Activated CD8-positive, alpha-beta memory T cell treated with anti-CD3 and anti-CD28 coated beads, Interleukin-2, amount 10 ng/mL, durations not matched to agents 7 days and 5 days (primary cell): ENCODE data around the gene SLC35F1. TPM values are rescaled to one million over a fixed set of nuclear protein-coding genes. Genes with fewer than 3 reads are reported as not detected.
"Not testable (repeated sequence)": the region's sequence is repeated elsewhere in the genome, so short reads cannot be mapped to it uniquely, and the experiment has no call there.

Source experiments
- ATAC-seq: fragments of 150-1000 bp; cut with Tn5 transposase; one replicate; pipeline ENCODE4 v1.10.0; 2021; ENCODE audit warnings: moderate library complexity
- CTCF ChIA-PET: fragments of 350-600 bp; sonication (Branson Sonifier 250); formaldehyde crosslinking; loops from one replicate; lab custom pipeline; 2021; ENCODE audit warnings: antibody characterized with exemption; lab: Charles Lee
- DNase-seq: peaks from one replicate; pipeline ENCODE4 v3.0.0-alpha.2; 2020
- H3K27ac Mint-ChIP-seq: one replicate; pipeline ENCODE4 v1.8.0; 2021; ENCODE audit warnings: mild to moderate bottlenecking, mixed read lengths
- H3K27me3 Mint-ChIP-seq: one replicate; pipeline ENCODE4 v1.8.0; 2021; ENCODE audit warnings: mixed read lengths
- H3K36me3 Mint-ChIP-seq: one replicate; pipeline ENCODE4 v1.8.0; 2021; ENCODE audit warnings: mild to moderate bottlenecking, mixed read lengths
- H3K4me1 Mint-ChIP-seq: one replicate; pipeline ENCODE4 v1.8.0; 2021; ENCODE audit warnings: mixed read lengths
- H3K4me3 Mint-ChIP-seq: one replicate; pipeline ENCODE4 v1.8.0; 2021; ENCODE audit warnings: mild to moderate bottlenecking, moderate library complexity, mixed read lengths
- H3K9me3 Mint-ChIP-seq: one replicate; pipeline ENCODE4 v1.8.0; 2022; ENCODE audit warnings: low read depth, mixed read lengths
- total RNA-seq, 2 experiments: library from RNA; stranded (reverse); gene quantifications; one replicate each; pipeline ENCODE4 v1.2.3, GENCODE V29; 2021

Gene SLC35F1
- total RNA-seq, 2 experiments from 2014 or later = not detected

DNA sequence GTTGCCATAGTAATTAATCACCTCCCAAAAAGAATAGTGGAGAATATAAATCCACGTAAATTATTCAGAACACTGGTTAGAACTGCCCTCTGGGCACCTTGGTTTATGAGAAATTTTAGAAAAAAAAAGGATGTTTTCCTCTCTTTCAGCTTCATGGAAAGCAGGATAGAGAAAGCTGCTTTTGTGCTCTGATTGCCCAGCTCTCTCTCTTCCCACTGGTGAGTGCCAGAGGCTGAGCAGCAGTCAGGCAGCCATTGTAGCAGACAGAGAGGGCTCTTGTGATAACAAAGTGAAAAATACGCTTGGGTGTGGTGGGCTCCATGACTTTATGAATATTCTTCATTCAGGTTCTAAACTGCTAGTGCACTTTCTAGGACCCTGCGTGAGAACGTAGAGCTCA, 26.4 kb downstream of the SLC35F1 start:
- no peaks in the 10 kb centered on the region for H3K4me1 Mint-ChIP-seq
- H3K9me3 Mint-ChIP-seq = peaks cover 9% of the 10 kb centered on the region
- DNase-seq = no peak
- H3K27me3 Mint-ChIP-seq = peaks cover 2% of the 10 kb centered on the region
- CTCF ChIA-PET = no interaction called here
- no peak overlapping the region for H3K4me3 Mint-ChIP-seq
- H3K36me3 Mint-ChIP-seq = no peaks in the 10 kb centered on the region
- H3K27ac Mint-ChIP-seq = no peak overlapping the region
- no peak for ATAC-seq

DNA sequence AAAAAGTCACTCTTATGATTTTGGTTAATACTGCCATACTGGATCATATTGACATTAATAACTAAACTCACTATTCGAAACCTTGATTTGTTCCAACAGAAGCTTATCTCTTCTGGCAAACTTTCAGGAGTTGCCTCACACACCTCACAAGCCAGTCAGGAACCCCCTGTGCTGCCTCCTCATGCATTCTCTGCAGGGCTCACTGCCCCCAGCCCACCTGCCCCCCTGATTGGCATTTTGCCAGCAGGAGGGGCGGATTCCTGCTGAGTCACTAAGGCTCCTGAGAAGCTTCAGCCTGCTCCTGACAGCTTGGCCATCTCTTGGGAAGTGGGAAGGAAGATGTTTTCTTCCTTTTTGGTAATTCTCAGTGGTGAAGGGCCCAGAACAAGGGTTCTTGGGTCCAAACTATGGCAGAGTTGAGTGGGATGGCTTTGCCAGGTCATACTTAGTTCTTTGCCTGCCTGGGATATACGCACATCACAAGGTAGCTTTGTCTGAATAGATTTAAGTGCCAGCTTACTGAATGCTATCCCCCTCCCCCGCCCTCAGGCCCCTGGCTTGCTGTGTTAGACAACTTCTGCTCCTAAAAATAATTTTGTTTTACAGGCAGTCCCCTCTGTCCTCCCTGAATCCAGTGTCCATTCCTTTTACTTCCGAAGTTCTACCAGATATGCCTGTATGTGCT, 31.4 kb downstream of the SLC35F1 start:
- CTCF ChIA-PET = no interaction called here
- Mint-ChIP-seq H3K4me3 (no peak overlapping the region), H3K4me1 (no peaks in the 10 kb centered on the region), H3K9me3 (no peaks in the 10 kb centered on the region), H3K36me3 (no peaks in the 10 kb centered on the region), H3K27ac (no peak overlapping the region), H3K27me3 (peaks cover 4% of the 10 kb centered on the region)
- DNase-seq (no peak), ATAC-seq (no peak)

DNA sequence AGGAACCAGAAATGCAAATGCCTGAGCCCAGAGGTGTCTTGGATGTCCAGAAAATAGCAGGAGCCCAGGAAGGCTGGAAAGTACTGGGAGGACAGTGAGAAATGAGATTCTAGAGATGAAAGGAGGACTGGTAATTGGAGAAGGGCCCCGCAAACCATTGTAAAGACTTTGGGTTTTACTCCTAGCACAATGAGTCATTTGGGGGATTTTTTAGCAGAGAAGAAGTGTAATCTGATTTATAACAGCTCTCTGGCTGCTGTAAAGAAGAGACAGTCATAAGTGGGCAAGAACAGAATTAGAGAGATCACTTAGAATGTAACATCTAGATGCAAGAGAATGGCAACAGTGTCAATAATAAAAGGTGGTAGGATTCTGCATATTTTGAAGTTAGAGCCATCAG, 40.2 kb downstream of the SLC35F1 start:
- Mint-ChIP-seq H3K36me3 (no peaks in the 10 kb centered on the region), H3K9me3 (no peaks in the 10 kb centered on the region), H3K4me3 (no peak overlapping the region), H3K27ac (no peak overlapping the region), H3K27me3 (no peaks in the 10 kb centered on the region), H3K4me1 (no peaks in the 10 kb centered on the region)
- ATAC-seq (no peak), DNase-seq (no peak)
- CTCF ChIA-PET = no interaction called here

DNA sequence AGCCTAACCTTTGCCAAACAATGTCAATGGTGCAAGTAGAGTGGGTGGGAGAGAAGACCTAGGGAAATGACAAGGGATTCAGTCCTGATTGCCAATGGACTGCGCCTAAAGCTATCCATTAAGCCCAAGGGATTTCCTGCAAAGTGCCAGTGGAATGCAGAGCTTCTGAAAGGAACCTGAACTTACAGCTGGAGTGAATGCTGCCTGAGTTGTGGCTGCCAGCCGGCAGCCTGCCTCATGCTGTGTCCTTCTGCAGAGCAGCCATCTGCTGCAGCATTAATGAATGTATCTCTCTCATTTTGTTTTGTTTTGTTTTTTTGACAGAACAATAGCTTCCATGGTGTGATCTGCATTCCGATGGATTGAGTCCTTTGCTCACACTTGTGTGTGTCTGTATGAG, 44.7 kb downstream of the SLC35F1 start:
- ATAC-seq (no peak), DNase-seq (no peak)
- CTCF ChIA-PET = no interaction called here
- Mint-ChIP-seq H3K27ac (no peak overlapping the region), H3K4me1 (no peaks in the 10 kb centered on the region), H3K36me3 (no peaks in the 10 kb centered on the region), H3K27me3 (no peaks in the 10 kb centered on the region), H3K4me3 (no peak overlapping the region), H3K9me3 (no peaks in the 10 kb centered on the region)

DNA sequence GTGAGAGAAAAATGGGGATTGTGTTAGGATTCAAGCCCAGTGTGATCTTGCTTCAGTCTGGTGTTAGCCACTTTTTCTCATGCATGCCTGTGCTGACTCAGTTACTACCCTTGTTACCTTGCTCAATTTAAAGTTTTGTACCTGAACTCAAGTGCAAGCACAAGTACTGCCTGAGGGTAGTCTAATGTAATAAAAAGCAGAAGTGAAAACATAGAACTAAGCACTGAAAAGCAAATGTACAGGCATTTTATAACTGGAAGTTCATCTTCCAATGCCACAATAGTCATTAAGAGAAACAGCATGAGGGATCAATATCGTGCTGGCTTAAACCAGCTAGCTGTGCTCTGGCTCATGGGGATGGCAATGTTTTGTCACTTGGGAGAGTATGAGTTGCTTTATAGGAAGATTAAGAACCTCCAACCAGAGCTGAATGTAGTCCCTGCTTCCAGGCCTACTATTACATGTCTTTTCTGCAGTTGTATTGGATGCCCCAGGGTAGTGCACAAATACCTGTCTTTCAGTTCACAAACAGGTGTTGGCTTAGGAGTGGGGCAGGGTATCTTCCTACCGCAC, 48.7 kb downstream of the SLC35F1 start:
- no peaks in the 10 kb centered on the region for H3K9me3 Mint-ChIP-seq
- no peaks in the 10 kb centered on the region for H3K27me3 Mint-ChIP-seq
- no peaks in the 10 kb centered on the region for H3K4me1 Mint-ChIP-seq
- DNase-seq (no peak), ATAC-seq (no peak)
- H3K36me3 Mint-ChIP-seq = no peaks in the 10 kb centered on the region
- no peak overlapping the region for H3K4me3 Mint-ChIP-seq
- CTCF ChIA-PET = no interaction called here
- H3K27ac Mint-ChIP-seq = no peak overlapping the region

DNA sequence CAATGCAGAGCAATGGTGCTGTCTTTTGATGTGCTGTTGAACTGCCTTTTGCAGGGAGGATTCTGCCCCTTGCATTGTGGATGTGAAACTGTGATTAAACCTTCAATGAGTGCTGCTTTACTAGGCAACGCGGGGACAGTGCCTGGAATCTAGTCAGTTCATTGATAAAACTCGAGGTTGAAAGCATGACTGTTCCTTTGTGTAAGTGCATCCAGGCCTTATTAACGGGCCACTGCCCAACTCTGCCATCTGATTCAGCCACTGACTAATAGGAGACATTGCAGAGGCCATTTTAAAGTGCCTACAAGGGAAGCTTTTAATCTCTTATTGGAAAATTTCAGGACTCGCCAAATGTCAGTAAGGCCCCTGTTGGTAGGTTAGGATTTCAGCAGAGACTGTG, 49.3 kb downstream of the SLC35F1 start:
- no peak for DNase-seq
- H3K9me3 Mint-ChIP-seq = no peaks in the 10 kb centered on the region
- no peaks in the 10 kb centered on the region for H3K4me1 Mint-ChIP-seq
- no peaks in the 10 kb centered on the region for H3K36me3 Mint-ChIP-seq
- CTCF ChIA-PET = no interaction called here
- H3K4me3 Mint-ChIP-seq = no peak overlapping the region
- ATAC-seq = no peak
- no peaks in the 10 kb centered on the region for H3K27me3 Mint-ChIP-seq
- H3K27ac Mint-ChIP-seq = no peak overlapping the region

DNA sequence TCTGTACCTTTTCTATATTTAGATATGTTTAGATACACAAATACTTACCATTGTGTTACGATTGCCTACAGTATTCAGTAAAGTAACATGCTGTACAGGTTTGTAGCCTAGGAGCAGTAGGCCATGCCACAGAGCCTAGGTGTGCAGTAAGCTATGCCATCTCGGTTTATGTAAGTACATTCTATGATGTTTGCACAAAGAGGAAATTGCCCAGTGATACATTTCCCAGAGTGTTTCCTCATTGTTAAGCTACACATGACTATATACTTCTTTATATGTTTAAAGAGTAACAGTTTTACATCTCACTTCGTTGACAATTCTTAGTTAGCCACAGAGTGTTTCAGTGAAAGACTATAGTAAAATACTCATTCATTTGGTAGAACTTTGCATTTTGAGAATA, 51.5 kb downstream of the SLC35F1 start:
- Mint-ChIP-seq H3K27me3 (no peaks in the 10 kb centered on the region), H3K27ac (no peak overlapping the region), H3K9me3 (no peaks in the 10 kb centered on the region), H3K36me3 (no peaks in the 10 kb centered on the region), H3K4me3 (no peak overlapping the region), H3K4me1 (no peaks in the 10 kb centered on the region)
- CTCF ChIA-PET = no interaction called here
- ATAC-seq = no peak
- DNase-seq = no peak

DNA sequence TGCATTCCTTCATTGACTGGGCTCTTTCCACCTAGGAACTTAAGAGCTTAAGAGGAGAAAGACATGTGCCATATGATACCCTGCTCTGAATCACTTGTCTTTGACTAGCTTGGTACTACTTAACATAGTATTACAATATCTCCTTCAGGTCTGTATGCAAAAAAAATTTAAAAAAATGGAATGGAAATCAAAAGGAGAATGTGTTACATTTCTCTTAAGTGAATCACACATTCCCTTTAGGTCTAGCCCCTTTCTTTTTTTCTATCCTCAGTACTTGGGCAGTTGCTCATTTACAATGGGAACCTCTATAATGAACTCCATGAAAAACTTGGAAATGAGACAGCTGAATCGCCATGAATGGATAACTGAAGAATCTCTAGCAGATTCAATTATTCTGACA, 53.8 kb downstream of the SLC35F1 start:
- no peak for ATAC-seq
- H3K4me3 Mint-ChIP-seq = no peak overlapping the region
- H3K36me3 Mint-ChIP-seq = no peaks in the 10 kb centered on the region
- H3K4me1 Mint-ChIP-seq = no peaks in the 10 kb centered on the region
- H3K27ac Mint-ChIP-seq = no peak overlapping the region
- H3K9me3 Mint-ChIP-seq = peaks cover 3% of the 10 kb centered on the region
- no peak for DNase-seq
- no peaks in the 10 kb centered on the region for H3K27me3 Mint-ChIP-seq
- CTCF ChIA-PET = no interaction called here

DNA sequence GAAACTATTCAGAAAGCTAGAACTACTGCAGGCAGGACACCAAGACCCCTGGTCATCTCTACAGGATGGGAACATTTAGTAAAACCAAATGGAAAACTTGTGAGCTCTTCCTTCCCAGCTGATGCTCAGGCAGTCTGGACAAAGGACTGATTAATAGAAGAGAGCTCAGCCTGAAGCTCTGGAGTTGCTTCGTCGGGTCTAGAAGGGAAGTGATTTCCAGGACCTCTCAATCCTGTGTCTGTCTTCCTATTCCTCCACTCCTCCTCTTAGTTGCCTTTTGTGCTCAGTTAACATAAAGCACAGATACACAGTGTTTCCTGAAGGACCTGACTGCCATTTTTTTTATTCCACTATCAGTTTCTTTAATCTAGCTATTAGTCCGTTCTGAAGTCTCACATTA, 54.2 kb downstream of the SLC35F1 start:
- H3K4me3 Mint-ChIP-seq = no peak overlapping the region
- CTCF ChIA-PET = no interaction called here
- H3K9me3 Mint-ChIP-seq = peaks cover 3% of the 10 kb centered on the region
- H3K4me1 Mint-ChIP-seq = no peaks in the 10 kb centered on the region
- ATAC-seq (no peak), DNase-seq (no peak)
- no peaks in the 10 kb centered on the region for H3K27me3 Mint-ChIP-seq
- no peaks in the 10 kb centered on the region for H3K36me3 Mint-ChIP-seq
- no peak overlapping the region for H3K27ac Mint-ChIP-seq

DNA sequence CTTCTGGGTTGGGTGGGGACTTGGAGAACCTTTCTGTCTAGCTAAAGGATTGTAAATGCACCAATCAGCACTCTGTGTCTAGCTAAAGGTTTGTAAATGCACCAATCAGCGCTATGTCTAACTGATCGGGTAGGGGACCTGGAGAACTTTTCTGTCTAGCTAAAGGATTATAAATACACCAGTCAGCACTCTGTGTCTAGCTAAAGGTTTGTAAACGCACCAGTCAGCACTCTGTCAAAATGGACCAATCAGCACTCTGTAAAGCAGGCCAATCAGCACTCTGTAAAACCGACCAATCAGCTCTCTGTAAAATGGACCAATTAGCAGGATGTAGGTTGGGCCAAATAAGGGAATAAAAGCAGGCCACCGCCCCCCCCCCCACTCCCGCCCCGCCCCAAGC, 58.7 kb downstream of the SLC35F1 start:
- H3K4me3 Mint-ChIP-seq, DNase-seq, H3K27ac Mint-ChIP-seq, ATAC-seq, H3K36me3 Mint-ChIP-seq, H3K4me1 Mint-ChIP-seq, H3K27me3 Mint-ChIP-seq, H3K9me3 Mint-ChIP-seq: not testable (repeated sequence)
- CTCF ChIA-PET = interaction anchor here (1.2 kb wide), 1 partner anchor 10 kb away, joined by 3 read pairs; no protein-coding TSS in a partner anchor

DNA sequence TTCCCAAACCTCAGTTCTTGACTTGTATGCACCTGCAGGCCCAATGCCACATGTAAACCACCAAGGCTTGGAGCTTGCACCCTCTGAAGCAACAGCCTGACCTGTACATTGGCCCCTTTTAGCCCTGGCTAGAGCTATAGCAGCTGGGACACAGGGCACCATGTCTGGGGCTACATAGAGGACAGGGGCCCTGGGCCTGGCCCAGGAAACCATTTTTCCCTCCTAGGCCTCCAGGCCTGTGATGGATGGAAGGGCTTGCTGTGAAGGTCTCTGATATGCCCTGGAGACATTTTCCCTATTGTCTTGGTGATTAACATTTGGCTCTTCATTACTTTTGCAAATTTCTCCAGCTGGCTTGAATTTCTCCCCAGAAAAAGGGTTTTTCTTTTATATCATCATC, 64.6 kb downstream of the SLC35F1 start:
- no peak overlapping the region for H3K27ac Mint-ChIP-seq
- no peaks in the 10 kb centered on the region for H3K4me1 Mint-ChIP-seq
- H3K4me3 Mint-ChIP-seq = no peak overlapping the region
- no peaks in the 10 kb centered on the region for H3K9me3 Mint-ChIP-seq
- H3K36me3 Mint-ChIP-seq = no peaks in the 10 kb centered on the region
- no peak for DNase-seq
- H3K27me3 Mint-ChIP-seq = no peaks in the 10 kb centered on the region
- CTCF ChIA-PET = no interaction called here
- no peak for ATAC-seq

DNA sequence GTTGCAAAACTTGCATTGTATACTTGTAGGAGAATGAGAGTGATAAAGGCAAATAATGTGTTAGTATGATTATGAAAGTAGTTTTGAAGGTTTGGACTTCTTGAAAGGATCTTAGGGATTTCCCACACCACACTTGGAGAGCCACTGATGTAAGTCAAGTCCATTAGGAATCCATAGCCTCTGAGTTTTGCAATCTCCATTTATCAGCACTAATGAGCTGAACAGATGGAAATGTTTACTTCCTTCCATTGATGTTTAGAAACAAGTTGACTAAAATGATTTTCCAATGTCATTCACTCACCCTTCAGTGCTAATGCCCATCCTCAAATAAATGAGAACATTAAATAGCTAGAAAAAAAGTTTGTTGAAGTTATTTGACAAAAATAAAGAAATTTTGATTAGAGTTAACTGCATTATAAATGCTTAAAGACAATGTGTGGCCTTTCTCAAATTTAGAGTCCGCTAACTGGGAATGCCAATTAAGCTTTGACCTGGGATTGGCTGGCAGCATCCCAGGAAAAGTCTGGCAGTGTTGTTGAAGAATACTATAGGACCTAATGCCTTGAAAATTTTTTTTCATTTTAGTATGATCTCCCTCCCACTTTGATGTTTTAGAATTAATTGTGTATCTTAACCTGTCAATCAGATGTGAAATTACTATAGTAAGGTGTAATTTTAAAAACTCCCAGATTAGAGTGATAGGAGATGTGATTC, 68.0 kb downstream of the SLC35F1 start:
- no peaks in the 10 kb centered on the region for H3K9me3 Mint-ChIP-seq
- ATAC-seq = no peak
- no peak for DNase-seq
- CTCF ChIA-PET = interaction anchor here (1.7 kb wide), 1 partner anchor 10 kb away, joined by 4 read pairs; no protein-coding TSS in a partner anchor
- H3K36me3 Mint-ChIP-seq = no peaks in the 10 kb centered on the region
- H3K4me3 Mint-ChIP-seq = no peak overlapping the region
- H3K27ac Mint-ChIP-seq = no peak overlapping the region
- no peaks in the 10 kb centered on the region for H3K4me1 Mint-ChIP-seq
- peaks cover 9% of the 10 kb centered on the region for H3K27me3 Mint-ChIP-seq

DNA sequence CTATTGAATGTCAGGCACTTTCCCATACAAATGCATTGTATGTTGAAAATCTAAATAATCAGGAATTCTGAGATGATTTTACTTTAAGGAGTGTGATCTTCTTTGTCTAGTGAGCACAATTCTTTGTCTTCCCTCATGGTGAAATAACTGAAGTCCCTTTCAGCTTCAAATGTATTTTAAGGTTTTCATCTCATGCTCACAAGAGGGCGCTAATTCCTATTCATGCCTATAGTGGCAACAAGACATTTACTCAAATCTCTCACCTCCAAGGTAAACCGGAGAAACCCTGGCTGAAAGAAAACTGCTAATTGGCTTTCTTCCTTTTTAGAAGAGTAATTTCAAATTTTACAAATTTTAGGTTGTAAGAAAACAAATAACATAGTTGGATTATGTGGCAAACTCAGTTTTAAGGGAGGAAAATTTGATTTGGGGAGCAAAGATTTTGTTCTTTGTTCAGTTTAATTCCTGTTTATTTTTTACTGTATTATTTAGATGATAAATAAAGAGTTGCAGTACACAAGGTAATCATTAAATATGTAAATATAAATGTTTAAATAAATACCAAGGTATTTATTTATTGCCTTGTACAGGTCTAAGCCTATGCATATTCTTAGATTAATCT, 69.1 kb downstream of the SLC35F1 start:
- ATAC-seq (no peak), DNase-seq (no peak)
- no peaks in the 10 kb centered on the region for H3K36me3 Mint-ChIP-seq
- no peaks in the 10 kb centered on the region for H3K4me1 Mint-ChIP-seq
- no peak overlapping the region for H3K27ac Mint-ChIP-seq
- H3K27me3 Mint-ChIP-seq = peaks cover 9% of the 10 kb centered on the region
- no peak overlapping the region for H3K4me3 Mint-ChIP-seq
- H3K9me3 Mint-ChIP-seq = no peaks in the 10 kb centered on the region
- CTCF ChIA-PET = interaction anchor here (0.8 to 1.7 kb wide), 4 partner anchors 9 to 575 kb away, joined by 3 to 4 read pairs (median 3); no protein-coding TSS in a partner anchor
